GM18907 (cell line): ENCODE data around the gene SLC12A8.

ENCODE experiments used
- ATAC-seq: cut with Tn5 transposase; IDR thresholded peaks from one replicate; pipeline ENCODE4 v1.9.1; 2021; ENCODE audit warnings: mild to moderate bottlenecking, moderate library complexity; ENCODE audit not compliant: unreplicated experiment

Gene SLC12A8

DNA sequence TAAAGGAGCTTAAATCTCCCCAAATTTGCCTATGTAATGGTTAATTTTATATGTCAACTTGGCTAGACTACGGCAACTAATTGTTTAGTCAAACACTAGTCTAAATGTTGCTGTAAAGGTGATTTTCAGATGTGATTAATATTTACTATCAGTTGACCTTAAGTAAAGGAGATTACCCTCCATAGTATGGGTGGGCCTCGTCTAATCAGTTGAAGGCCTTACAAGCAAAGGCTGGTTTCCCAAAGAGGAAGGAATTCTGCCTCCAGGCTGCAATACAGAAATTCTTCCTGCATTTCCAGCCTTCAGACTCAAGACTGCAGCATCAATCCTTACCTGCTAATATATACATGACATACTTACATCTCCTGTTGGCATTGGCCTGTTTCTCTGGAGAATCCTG lies 23.6 kb downstream of the SLC12A8 start:
- ATAC-seq, result no peak

DNA sequence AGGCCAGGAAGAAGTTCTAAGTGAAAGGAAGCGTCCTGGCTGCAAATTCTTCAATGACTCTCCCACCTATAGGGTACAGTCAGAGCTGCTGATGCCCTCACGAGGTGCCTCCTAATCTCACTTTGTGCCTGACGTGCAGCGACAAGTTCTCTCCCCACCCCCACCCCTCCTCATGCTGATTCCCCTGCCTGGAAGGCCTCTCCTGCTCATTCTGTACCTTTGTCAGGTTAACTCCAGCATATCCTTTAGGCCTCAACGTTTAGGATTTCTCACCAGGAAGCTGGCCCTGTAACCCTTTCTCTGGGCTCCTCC lies 25.0 kb downstream of the SLC12A8 start:
- ATAC-seq, result no peak

DNA sequence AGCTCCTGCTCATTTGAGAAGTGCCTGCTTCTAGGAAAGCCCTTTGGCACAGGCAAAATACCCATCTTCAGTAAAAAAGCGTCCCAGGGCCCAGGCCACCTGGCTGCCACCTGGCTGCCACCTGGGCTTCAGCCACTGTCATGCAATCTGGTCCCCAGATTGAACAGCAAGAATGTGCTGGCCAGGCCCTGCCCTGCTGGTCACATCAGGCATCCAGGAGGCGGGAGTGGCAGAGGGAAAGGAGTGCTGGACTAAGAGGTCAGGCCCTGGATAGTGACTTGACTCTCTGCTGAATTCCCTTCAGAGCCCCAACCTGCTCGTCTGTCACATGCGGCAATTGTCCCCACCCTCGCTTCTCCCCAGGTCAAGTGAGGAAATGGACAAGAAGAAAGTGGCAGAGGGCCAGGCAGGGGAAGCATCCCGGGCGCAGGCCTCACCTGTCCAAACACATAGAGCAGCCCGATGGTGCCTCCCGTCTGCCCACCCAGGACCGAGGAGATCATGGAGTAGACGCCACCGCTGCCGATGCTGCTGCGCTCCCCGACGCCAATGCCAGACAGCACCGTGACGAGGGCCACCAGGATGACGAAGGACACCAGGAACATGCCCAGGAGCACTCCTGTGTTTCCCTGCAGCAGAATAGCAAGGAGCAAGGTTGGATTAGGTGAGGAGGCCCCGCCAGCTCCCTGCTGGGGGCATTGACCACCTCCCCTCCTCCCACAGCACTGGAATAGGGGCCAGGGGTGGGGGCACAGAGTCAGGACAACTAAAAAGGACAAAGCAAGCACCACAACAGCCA lies 25.5 kb downstream of the SLC12A8 start:
- no peak for ATAC-seq

DNA sequence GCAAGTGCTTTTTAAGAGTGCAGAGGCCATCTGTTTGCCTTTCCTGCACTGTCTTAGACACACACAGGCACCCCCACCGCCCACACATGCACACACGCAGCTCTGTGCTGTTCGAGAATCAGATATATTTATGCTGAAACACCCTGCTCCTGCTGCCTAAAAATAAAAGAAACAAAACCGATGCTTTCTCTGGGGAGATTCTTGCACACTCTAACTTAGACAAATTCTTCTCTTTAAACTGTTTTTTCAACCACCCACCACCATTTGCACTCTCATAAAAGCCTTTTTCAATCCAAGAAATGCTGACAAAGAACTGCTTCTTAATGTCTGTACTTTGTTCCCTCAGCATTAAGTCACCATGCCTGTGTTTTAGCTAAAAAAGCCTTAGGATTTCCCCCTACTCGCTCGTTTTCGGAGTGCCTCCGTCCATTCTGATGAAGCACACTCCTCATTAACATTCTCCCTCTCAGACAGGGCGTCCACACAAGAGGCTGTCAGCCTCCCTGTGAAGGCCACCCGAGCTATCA lies 26.2 kb downstream of the SLC12A8 start:
- ATAC-seq, result no peak

DNA sequence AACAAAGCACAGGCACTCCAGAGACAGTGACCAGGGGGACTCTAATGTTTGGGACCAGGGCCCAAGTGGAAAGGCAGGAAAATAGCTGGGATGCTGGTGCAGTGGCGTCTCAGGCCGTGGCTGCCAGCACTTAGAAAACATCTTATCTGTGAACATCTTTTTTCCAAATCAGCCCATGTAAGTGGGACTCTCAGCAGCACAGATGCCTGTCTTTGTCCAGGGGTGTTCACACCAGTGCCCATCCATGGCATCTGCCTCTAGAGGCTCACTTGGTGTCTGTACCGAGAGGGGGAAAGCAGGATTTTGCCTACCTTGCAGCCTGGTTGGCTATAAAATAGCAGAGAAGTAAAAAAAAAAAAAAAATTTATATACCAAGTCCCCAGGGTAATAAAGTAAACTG lies 26.7 kb downstream of the SLC12A8 start:
- no peak for ATAC-seq

DNA sequence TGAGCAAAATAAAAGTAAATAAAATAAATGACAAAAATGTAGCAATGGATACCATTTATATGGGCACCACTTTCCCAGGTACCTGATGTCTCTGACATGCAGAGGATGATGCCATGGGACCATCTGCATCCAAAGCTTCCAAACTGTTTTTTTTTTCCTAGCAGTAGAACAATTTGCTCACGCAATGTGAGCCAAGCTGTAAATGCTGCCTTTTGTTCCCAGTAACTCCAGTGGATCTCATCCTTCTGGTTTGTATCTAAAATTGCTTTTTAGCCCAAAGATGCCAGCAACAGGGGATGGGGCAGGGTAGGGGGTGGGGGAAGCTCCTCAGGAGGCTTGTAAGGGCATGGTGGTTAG lies 32.7 kb downstream of the SLC12A8 start:
- ATAC-seq, result no peak

DNA sequence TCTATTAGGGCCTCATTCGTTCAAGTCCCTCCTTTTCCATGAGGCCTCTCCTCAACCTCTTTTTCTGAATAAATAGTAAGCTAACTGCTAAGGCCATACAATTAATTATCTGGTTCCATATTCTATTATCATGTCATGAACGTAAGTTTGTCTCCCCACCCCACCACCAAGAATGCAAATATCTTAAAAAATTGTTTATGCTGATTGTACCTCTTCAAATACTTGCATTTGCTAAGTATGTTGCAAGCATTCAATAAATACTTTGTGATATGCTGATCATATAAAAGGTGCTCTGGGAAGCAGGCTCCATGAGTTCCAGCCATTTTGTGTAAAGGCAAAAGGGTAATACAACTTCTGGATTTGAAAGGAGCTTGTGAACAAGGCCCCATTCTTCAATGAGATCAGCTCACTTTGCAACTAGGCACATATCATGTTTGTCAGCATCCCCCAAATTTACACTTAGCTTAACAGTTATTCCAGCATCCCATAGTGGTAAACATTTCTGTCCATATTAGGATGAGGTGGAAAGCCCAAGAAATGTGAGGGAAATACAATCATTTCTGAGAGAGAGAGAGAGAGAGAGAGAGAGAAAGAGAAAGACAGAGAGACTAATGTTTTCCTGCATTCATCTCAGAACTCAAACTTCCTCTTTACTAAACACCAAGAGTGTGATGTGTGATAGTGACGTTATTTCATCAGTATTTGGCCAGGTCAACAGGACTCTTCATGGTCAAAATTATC lies 33.2 kb downstream of the SLC12A8 start:
- no peak for ATAC-seq

DNA sequence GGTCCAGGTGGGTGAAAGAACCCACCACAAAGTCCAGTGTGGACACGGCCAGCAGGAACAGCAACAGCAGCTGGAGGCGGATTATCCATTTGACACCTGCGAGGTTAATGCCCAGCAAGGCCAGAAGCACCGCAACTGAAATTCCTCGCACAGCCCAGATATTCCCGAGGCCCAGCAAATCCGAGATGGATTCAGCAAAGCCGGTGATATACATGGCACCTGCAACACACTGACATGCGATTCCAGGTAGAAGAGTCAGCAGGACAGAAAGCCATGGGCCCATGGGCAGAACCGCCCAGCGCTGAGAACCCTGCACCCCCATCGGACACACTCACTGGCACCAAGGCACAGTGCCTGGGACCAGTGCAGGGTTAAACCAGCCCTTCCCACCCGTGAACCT lies 34.8 kb downstream of the SLC12A8 start:
- ATAC-seq, result no peak

DNA sequence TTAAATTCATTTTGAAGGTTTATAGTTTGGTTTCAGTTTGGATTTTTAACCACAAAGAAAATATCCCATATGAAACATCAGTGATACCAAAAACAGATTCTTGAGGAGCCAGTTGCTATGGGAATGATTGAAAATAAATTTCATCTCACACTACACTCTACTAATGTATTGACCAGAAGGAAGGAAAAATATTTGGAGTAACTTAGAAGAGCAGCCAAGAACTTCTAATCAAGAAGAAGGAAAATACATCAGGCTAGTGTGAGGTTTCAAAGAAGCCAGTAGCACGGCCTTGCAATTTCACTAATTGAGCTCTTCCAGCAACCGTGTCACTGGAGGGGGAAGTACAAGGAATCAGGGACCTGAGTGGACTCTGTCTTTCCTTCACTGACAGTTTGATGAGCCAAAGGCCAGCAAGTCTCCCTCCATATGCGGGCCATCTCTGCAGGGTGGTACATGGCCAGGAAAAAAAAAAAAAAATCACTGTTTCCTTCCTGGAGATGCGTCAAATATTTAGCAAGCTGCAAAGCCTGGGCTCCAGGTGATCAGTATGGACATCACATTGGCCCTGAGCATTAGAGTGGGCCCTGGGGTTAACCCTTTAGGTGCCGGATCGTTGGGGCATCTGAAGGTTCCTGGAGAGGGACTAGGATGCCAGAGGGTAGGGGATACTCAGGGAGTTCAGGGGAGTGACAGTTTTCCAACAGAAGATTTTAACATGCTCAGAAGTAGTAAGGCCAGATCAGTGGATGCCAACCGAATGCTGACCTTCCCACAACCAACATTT lies 37.1 kb downstream of the SLC12A8 start:
- ATAC-seq, result no peak

DNA sequence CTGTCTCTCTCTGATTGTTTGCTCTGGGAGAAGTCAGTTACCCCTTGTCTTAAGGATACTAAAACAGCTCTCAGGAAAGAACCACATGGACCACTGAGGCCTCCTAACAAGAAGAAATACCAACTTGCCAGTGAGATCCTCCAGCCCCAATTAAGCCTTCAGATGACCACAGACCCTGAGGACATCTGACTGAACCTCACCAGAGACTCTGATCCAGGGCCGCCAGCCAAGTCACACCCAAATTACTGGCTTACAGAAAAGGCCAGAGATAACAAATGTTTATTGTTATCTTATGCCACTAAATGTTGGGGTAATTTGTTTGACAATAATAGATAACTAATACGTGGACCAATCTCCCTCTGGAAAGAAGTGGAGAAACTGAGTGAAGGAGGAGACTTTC lies 40.2 kb downstream of the SLC12A8 start:
- no peak for ATAC-seq

DNA sequence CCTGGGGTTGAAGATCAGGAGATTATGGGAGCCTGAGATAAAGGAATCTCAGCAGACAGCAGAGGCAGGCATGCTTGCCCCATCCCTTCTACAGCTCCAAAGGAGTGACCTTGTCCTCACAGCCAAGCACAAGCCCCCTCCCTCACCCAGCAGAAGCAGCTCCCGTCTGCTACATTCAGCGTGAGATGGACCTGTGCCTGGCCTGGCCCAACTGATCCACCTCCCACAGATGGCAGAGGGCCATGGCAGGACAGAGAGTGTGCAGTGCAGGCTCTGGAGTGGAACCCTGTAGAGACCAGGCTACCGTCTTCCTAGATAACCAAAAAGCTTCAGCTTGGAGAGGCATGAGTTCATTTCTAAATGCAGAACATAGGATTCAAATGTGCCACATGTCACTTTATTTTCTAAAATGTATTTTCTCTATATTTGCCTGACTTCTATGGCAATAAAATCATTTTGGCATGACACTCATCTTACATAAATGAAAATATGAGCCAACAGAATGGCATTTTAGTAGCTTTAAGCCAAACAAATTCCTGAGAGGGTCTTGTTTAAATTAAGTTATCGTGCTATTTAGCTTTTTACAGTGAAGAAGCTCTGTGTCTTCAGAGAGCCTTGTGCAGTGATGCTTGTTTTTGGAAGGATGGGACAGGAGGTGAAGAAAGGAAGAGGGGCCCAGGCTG lies 43.7 kb downstream of the SLC12A8 start:
- ATAC-seq, result no peak

DNA sequence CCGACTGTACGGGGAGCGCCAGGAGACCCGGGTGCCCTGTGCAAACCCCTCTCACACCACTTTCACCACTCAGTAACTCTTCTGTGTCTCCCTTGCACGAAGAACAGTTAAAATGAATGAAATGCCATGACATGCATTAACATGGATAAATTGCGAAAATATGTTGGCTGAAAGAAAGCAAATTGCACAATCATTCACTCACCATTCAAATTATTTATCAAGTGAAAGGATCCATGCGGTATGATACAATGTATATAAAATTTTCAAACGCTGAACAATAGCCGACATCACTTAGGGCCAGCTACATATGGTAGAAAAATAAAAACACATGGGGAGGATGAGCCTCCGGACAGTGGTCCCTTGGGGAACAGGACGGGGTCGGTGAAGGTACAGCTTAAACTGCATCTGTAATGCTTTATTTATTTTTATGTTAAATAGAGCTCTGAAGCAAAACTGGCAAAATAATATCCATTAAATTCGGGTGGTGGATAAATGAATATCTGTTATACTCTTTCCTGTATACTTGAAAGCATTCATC lies 45.9 kb downstream of the SLC12A8 start:
- ATAC-seq, result no peak

DNA sequence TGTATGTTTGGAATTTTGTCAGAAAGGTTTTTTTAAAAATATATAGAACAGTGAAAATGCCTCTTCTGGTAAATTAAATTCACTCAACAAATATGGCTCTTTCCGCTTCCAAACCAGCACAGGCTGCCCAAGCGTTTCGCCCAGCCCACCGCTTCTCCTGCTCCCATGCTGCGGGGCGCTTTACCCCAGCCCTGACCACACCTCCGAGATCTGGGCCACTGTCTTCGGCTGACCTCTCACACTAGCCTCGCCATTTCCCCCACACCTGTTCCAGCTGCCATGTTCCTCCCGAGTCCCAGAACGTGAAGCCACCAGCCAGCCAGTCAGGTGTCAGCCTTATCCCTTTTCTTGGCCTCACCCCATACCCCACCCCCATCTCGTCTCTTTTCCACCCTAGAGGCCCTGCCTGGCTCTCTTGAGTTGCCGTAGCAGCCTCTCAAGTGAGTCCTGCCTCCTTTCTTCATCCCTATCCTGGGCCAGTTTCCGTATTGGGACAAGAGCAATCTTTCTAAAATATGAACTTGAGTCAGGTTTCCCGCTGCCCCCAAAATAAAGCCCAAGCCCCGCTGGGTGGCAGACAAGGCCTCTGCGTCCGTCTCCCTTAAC lies 46.5 kb downstream of the SLC12A8 start:
- no peak for ATAC-seq

DNA sequence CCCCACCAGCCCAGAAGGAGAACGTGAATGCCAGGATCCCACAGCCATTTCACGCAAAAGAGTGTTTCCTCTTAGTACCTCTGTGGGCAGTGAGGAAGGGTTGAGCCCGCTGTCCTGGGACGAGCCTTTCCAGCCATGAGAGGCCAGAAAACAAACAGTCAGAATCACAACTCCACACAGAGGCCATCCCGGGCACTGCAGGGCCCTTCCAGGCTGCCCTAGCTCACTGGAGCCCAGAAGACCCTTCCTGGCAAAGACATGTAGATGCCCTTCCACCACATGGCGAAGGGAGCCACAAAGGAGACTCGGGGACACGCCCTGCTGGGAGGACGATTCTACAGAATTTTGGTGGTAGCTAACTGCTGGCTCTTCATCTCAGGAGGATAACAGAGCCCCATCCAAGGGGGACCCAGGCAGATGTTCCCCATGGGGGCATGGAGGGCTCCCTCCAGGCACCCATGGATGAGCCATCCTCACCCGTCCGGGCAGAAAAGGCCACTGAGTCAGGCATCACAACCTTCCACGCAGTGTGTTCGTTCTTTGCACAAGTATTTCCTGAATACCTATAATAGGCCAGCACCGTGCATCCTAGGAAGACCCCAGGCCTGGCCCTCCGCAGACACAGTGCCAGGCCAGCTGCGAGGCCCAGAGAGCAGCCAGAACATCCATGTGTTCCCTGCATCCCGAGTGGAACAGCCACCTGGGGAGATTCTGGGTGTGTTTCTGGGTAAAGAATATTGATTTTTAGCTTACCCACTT lies 47.2 kb downstream of the SLC12A8 start:
- ATAC-seq, result no peak

DNA sequence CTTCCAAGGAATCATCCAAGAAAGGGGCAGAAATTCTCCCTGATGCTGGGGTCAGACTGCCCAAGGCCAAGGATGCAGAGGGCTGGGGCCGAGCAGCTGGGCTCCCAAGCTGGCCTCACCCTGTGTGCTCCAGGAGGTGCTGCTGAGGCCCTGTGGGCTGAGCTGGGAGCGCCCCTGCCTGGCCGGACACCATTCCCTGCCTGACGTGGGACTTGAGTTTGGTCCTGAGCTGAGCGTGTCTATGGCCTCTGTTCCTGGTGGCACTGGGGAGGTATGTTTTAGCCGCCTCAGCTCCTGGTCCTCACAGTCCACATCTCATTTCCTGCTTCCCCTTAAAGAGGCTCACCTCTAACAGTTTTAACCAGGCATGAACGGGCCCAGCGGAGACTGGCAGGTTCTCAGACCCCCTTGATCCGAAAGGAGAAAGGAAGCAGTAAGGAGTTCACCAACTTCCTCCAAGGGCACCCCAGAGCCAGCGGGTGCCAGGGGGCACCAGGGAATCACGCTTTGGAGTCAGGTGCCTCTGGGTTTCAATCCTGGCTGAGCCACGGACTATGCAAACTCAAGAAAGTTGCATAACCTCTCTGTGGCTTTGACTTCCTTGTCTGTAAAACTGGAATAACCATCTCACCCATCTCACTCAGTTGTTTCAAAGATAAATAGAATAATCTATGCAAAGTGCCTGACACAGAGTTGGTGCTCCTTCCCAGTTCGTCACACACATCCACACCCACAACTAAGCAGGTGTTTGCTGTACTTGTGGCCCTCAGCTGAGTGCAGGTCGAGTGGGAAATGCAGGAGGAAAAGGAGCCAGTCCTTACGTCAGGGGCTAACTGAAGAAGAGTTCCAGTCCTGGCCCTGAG lies 48.6 kb downstream of the SLC12A8 start:
- ATAC-seq, result no peak

DNA sequence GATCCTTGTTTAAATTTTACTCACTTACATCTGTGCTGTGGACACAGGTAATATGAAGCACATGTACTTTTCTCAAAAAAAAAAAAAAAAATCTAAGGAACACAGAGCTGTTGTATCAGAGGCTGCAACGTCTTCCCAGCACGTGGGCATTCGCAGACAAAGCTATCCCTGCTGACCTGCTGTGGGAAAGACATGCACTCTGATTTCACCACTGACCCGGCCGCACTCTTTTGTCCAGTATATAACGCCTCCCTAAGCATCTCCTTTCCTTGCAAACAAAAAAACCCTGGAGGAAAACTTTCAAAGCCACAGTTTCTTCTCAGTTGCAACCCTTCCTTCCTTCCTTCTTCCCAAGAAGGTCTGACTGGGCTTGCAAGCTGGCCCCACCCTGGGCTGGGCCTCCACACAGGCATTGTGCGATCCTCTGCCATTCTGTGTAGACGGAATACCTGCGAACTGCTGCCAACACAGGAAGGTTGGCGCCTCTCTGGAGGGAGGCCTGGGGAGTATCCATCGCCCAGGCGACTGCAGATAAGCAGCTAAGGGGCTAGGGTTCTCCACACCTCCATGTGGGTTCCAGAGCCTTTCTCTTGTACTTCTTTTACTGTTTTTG lies 50.8 kb downstream of the SLC12A8 start:
- no peak for ATAC-seq

DNA sequence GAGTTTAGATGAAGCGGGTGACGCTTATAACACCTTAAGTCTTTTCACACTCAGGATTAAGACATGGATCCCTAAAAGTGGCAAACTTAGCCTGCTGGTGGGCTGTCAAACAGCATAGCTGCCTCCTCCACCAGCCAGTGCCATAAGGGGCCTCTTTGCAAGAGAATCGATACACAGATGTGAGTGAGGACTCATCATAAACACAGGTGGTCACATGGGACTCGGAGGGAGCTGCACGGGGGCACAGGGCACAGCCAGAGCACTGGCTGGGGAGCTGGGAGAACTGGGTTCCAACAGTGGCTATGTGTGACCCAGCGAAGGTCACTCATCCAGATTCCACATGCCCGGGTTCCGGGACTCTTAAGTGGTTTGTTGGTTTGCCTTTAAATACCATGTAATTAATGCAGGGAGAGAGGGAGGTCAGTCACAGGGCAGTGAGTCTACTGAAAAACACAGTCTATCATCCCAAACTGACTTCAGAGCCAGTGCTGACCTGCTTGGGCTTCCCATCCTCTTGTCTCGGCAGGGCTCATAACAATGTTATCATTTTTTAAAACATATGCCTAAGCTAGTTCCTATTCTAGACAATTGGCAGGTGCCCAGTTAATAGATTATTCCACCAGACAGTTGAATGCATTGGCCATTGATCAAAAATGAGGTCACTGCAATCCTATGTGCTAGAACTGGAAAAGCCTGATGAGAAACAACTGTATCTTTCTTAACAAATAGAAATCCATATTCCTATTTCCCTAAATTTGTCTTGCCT lies 51.8 kb downstream of the SLC12A8 start:
- ATAC-seq, result no peak

DNA sequence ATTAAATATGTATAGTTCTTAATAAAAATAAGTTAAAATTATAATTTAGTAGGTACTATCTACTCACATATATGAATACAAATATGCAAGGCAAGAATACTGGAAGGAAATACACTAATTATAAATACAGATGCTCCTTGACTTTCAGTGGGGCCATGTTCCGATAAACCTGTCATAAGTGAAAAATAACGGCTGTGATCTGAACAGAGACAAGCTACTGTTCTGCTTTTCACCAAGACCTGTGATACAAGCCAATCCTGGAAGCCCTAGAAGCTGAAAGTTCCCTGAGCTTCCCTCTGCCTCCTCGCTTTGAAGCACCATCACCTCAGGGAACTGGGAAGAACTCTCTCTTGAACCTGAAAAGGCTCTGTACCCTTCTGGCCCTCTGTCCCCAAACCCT lies 55.4 kb downstream of the SLC12A8 start:
- no peak for ATAC-seq
